Fibroblast of lung (primary cell): ENCODE data around the gene SLC25A42.

Experiments used
- EZH2 ChIP-seq: IDR thresholded peaks from 2 replicates; pipeline ENCODE4 v1.5.1; 2012; ENCODE audit warnings: low read length, control low read depth, mild to moderate bottlenecking; ENCODE audit errors: missing control alignments
- TF ChIP-seq, protein P1 (sequence below), 2 donors: IDR thresholded peaks in 1 of 2; conservative IDR thresholded peaks in 1 of 2; 1 replicate in 1 of 2; 2 replicates in 1 of 2; pipeline ENCODE4 v1.5.1; 2011 to 2012; ENCODE audit warnings: low read length in 2 of 2, control low read depth in 1 of 2, inconsistent platforms in 1 of 2, low read depth in 1 of 2, mild to moderate bottlenecking in 1 of 2

DNA sequence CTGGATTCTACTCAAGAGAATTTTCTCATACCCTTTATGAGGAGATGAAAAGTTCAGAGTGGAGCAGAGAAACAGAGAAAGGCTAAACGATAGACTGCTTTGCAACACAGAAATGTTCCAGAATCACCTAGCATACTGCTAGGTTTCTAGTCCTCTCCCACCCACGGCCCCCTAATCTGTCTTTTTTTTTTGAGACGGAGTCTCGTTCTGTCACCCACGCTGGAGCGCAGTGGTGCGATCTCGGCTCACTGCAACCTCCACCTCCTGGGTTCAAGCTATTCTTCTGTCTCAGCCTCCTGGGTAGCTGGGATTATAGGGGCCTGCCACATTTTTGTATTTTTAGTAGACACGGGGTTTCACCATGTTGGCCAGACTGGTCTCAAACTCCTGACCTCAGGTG lies 35.3 kb upstream of the SLC25A42 start:
- TF ChIP-seq, protein P1, sequence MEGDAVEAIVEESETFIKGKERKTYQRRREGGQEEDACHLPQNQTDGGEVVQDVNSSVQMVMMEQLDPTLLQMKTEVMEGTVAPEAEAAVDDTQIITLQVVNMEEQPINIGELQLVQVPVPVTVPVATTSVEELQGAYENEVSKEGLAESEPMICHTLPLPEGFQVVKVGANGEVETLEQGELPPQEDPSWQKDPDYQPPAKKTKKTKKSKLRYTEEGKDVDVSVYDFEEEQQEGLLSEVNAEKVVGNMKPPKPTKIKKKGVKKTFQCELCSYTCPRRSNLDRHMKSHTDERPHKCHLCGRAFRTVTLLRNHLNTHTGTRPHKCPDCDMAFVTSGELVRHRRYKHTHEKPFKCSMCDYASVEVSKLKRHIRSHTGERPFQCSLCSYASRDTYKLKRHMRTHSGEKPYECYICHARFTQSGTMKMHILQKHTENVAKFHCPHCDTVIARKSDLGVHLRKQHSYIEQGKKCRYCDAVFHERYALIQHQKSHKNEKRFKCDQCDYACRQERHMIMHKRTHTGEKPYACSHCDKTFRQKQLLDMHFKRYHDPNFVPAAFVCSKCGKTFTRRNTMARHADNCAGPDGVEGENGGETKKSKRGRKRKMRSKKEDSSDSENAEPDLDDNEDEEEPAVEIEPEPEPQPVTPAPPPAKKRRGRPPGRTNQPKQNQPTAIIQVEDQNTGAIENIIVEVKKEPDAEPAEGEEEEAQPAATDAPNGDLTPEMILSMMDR (conservative IDR thresholded peaks at IDR 0.05 in 1 of 2, IDR thresholded peaks at IDR 0.05 in 1 of 2; ENCODE audit: low read depth in 1 of 2, low read length in 2 of 2), result no peak
- TF ChIP-seq EZH2, result no peak
